ENCODE measurements around the gene ANKRD24.
"Not testable (repeated sequence)": the region's sequence is repeated elsewhere in the genome, so short reads cannot be mapped to it uniquely, and the experiment has no call there.

Gene ANKRD24

DNA sequence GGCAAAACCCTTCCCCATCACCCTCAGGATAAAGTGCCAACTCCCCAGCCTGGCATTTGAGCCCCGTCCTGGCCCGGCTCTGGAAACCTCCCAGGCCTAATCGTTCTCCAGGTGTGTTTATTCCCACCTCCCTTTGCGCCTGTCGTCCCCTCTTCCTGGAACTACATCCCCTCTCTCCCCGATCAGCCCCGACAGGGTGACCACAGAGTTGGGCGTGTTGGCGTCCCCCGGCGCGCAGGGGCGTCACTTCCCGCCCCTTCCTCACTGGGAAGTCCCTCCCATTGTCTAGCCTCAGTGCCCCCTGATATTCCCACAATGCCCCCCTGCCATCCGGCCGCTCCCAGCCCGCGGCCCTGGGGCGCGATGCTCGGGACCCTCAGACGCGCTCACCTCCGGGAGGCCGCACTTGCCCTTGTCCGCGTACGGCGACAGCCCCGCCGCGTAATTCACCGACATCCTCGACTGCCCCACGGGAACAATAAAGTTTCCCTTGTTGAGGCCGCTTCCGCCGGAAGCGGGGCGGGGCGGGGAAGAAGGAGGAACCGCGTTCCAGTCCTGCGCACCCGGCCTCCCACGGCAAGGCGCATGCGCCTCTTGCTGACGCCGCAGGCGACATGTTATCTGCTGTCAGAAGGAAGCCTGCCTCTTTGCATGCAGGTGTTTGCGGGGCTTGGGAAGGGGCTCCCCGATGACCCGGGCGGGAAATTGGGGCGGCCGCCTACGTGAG lies at the start of gene ANKRD24, which contains the start of gene SIRT6:
TSS of gene ANKRD24 (plus strand) at position 606 of the 727 bp plus-strand sequence. CDS start 3,737 bp downstream, outside the sequence.
TSS of gene SIRT6 (minus strand) at position 480 of the 727 bp plus-strand sequence. CDS start at position 456, 24 bp downstream.
- peak; percentile 95 for DNase-seq (ENCODE audit: low spot score)

DNA sequence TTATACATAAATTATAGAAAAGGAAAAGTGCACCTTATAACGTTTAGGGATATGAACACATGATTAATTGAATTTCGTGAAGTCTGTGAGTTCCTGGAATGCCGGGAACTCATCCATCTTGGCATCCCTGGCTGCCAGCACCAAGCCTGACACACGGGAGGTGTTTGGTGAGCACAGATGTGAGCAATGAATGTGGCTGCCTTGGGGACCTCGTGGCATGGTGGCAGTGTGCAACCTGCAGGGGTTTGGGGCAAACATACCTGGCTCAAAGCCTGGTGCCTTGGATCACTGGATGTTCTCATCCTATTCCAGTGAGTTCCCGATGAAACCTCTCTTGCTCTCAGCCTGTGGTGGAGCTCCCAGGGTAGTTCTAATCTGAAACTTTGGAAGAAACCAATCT lies 48.1 kb upstream of the ANKRD24 start:
- DNase-seq (ENCODE audit: low spot score) = no peak

DNA sequence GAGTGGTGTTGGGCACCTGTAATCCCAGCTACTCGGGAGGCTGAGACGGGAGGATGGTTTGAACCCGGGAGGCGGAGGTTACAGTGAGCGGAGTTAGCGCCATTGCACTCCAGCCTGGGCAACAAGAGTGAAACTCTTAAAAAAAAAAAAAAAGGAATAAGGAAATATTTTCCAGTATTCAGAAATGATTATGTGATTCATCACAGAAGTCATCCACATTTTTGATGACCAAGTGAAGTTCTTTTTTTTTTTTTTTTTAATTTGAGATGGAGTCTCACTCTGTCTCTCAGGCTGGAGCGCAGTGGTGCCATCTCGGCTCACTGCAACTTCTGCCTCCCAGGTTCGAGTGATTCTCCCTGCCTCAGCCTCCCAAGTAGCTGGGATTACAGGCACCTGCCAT lies 47.1 kb upstream of the ANKRD24 start:
- not testable (repeated sequence) for DNase-seq (ENCODE audit: low spot score)

GRCh38 chr19:4136680-4137088 lies 45.8 kb upstream of the ANKRD24 start:
- DNase-seq (ENCODE audit: low spot score) = no peak

GRCh38 chr19:4138445-4138844 lies 44.0 kb upstream of the ANKRD24 start:
- no peak for DNase-seq (ENCODE audit: low spot score)

- DNase-seq (ENCODE audit: low spot score) = no peak
These were observed 42.8 kb upstream of the ANKRD24 start for GRCh38 chr19:4139614-4140236.

- DNase-seq (ENCODE audit: low spot score) = no peak
These were observed 42.2 kb upstream of the ANKRD24 start for GRCh38 chr19:4140237-4140711.

GRCh38 chr19:4142916-4143315 lies 39.6 kb upstream of the ANKRD24 start:
- not testable (repeated sequence) for DNase-seq (ENCODE audit: low spot score)

- no peak for DNase-seq (ENCODE audit: low spot score)
These were observed 37.7 kb upstream of the ANKRD24 start for GRCh38 chr19:4144666-4145249.

DNA sequence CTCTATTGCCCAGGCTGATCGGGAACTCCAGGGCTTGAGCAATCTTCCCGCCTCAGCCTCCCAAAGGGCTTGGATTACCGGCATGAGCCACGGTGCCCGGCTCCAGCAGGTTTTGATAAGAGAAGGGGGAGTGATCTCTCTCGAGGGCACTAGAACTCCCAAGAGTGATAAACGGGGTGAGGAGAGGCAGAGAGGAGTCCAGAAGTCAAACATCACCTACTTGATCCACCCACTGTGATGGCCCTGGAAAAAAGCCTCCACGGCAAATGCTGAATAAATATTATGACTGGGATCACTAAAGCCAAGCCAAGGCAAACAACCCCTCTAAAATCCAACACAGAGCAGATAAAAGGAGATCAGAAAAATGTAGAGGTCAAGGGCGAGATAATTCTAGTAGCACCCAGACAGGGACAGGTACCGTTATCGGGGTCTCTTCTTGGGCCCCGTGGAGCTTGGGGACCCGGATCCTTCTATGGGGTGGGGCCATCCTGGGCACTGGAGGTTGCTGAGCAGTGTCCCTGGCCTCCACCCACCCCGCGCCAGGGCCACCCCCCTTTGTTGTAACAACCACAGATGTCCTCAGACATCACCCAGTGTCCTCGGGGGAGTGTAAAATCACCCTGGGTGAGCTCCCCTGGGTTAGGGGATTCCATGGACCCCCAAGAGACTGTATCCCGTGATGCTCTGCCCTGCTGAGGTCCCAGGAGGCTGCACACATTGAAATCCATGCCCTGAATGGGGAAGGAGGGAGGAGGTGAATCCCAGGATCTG lies 32.8 kb upstream of the ANKRD24 start:
- no peak for DNase-seq (ENCODE audit: low spot score)

GRCh38 chr19:4151623-4152022 lies 30.9 kb upstream of the ANKRD24 start:
- DNase-seq (ENCODE audit: low spot score) = no peak

- no peak for DNase-seq (ENCODE audit: low spot score)
These were observed 30.1 kb upstream of the ANKRD24 start for GRCh38 chr19:4152241-4152998.

DNA sequence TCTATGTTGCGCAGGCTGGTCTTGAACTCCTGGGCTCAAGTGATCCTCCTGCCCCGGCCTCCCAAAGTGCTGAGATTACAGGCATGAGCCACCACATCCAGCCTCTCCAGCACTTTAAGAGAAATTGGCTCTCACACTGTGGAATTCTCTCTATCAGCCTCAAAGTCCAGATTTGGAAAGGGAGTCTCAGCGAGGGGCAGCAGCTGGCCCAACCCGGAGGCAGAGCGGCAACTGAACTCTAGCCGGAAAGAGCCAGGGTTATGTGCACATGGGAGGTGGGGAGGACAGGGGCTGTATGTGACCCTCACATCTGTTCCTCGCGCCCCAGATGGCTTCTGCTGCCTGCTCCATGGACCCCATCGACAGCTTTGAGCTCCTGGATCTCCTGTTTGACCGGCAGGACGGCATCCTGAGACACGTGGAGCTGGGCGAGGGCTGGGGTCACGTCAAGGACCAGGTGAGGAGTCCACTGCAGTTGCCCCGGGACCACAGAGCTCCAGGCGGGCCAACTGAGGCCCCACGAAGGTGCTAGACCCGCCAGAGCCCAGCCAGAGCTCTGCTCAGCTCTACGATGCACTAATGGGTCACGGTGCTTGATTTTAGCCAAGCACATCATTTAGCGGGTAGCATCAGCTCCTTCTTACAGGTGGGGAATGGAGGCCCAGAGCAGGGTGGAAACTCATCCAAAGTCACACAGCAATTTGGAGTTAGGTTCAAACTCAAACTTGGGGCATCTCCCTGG lies 27.7 kb upstream of the ANKRD24 start:
- DNase-seq (ENCODE audit: low spot score) = no peak

GRCh38 chr19:4157164-4157563 lies 25.3 kb upstream of the ANKRD24 start:
- DNase-seq (ENCODE audit: low spot score) = no peak

GRCh38 chr19:4157971-4158370 lies 24.5 kb upstream of the ANKRD24 start:
- not testable (repeated sequence) for DNase-seq (ENCODE audit: low spot score)

- no peak for DNase-seq (ENCODE audit: low spot score)
These were observed 20.9 kb upstream of the ANKRD24 start for GRCh38 chr19:4161415-4162077.

- no peak for DNase-seq (ENCODE audit: low spot score)
These were observed 18.2 kb upstream of the ANKRD24 start for GRCh38 chr19:4164262-4164661.

GRCh38 chr19:4171676-4172075 lies 10.8 kb upstream of the ANKRD24 start:
- DNase-seq (ENCODE audit: low spot score) = no peak

DNA sequence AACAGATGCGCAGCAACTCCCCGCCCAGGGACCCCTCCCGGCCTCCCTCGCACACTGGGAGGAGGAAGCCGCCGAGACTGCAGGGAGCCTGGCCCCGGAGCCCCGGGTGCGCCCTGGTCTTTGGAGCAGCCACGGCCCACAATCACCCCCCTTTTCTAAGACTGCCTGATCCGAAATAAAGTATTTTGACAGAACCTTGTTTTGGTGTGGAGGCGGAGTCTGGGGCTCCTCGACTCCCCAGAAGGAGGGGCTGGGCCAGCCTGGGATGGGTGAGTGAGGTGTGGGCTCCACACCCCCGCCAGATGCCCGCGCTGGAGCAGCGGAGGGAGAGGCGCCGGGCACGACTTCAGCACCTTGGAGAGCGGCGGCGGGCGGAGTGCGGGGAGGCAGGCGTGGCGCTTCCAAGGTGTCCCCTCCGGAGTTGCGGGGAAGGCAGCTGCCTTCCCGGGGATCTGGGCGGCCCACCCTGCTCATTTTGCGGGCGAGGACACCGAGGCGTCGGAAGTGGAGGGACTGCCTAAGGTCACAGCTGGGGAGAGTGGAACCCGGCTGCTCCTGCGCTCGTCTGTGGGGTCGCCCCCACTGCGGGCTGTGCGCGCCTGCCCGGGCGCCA lies 9.5 kb upstream of the ANKRD24 start:
- peak; percentile 82 for DNase-seq (ENCODE audit: low spot score)
